ENCODE data around the gene TMEM72.

Gene TMEM72

GRCh38 chr10:44939691-44940401 lies 28.7 kb downstream of the TMEM72 start:
- Histone ChIP-seq H2AFZ (ENCODE audit: low read depth, low read length, severe bottlenecking) (no peak overlapping the region), H3K36me3 (ENCODE audit: low read length) (no peaks in the 10 kb centered on the region), H4K20me1 (ENCODE audit: low read depth, low read length) (no peaks in the 10 kb centered on the region), H3K27me3 (ENCODE audit: low read length) (no peaks in the 10 kb centered on the region; the same call in 1 of the 2 replicates), H3K4me3 (ENCODE audit: insufficient read depth, low read length, poor library complexity, severe bottlenecking) (no peak overlapping the region), H3K9me3 (ENCODE audit: insufficient read depth, low read length) (peaks cover 8% of the 10 kb centered on the region; the same call in 1 of the 2 replicates), H3F3A (ENCODE audit: insufficient read depth) (no peaks in the 10 kb centered on the region), H3K79me2 (ENCODE audit: insufficient read depth, low read length) (no peaks in the 10 kb centered on the region), H3K4me2 (ENCODE audit: low read depth, low read length, poor library complexity, severe bottlenecking) (no peak overlapping the region), H3K9ac (ENCODE audit: low read length) (no peak overlapping the region), H3K9me2 (replicated peaks; ENCODE audit: insufficient read depth, low read length) (no peaks in the 10 kb centered on the region), H3K27ac (ENCODE audit: low read depth, low read length) (no peak overlapping the region)
- TF ChIP-seq, protein P1, sequence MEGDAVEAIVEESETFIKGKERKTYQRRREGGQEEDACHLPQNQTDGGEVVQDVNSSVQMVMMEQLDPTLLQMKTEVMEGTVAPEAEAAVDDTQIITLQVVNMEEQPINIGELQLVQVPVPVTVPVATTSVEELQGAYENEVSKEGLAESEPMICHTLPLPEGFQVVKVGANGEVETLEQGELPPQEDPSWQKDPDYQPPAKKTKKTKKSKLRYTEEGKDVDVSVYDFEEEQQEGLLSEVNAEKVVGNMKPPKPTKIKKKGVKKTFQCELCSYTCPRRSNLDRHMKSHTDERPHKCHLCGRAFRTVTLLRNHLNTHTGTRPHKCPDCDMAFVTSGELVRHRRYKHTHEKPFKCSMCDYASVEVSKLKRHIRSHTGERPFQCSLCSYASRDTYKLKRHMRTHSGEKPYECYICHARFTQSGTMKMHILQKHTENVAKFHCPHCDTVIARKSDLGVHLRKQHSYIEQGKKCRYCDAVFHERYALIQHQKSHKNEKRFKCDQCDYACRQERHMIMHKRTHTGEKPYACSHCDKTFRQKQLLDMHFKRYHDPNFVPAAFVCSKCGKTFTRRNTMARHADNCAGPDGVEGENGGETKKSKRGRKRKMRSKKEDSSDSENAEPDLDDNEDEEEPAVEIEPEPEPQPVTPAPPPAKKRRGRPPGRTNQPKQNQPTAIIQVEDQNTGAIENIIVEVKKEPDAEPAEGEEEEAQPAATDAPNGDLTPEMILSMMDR (IDR thresholded peaks at IDR 0.05; ENCODE audit: insufficient read depth, low read length, poor library complexity, severe bottlenecking): no peak
- no peak for TF ChIP-seq EZH2phosphoT487 (conservative IDR thresholded peaks at IDR 0.05; ENCODE audit: low read length)

DNA sequence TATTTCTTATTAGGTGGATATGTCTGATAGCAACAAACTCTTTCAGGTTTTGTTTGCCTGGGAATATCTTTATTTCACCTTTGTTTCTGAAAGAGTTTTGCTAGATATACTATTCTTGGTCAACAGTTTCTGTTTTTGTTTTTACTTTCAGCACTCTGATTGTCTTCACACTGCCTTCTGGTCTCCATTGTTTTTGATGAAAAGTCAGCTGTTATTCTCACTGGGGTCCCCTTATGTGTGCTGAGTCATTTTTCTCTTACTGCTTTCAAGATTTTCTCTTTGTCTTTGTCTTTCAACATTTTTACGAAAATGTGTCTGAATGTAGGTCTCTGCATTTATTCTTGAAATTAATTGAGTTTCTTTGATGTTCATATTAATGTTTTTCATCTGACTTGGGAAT lies 33.2 kb downstream of the TMEM72 start:
- TF ChIP-seq, protein P1 (IDR thresholded peaks at IDR 0.05; ENCODE audit: insufficient read depth, low read length, poor library complexity, severe bottlenecking): no peak
- no peak for TF ChIP-seq EZH2phosphoT487 (conservative IDR thresholded peaks at IDR 0.05; ENCODE audit: low read length)
- Histone ChIP-seq H4K20me1 (ENCODE audit: low read depth, low read length) (no peaks in the 10 kb centered on the region), H3K79me2 (ENCODE audit: insufficient read depth, low read length) (no peaks in the 10 kb centered on the region), H3K4me3 (ENCODE audit: insufficient read depth, low read length, poor library complexity, severe bottlenecking) (no peak overlapping the region), H3K9ac (ENCODE audit: low read length) (no peak overlapping the region), H3K36me3 (ENCODE audit: low read length) (no peaks in the 10 kb centered on the region), H3K9me3 (ENCODE audit: insufficient read depth, low read length) (peaks cover 8% of the 10 kb centered on the region; the same call in 1 of the 2 replicates), H3F3A (ENCODE audit: insufficient read depth) (no peaks in the 10 kb centered on the region), H2AFZ (ENCODE audit: low read depth, low read length, severe bottlenecking) (no peak overlapping the region), H3K9me2 (replicated peaks; ENCODE audit: insufficient read depth, low read length) (no peaks in the 10 kb centered on the region), H3K27ac (ENCODE audit: low read depth, low read length) (no peak overlapping the region), H3K4me2 (ENCODE audit: low read depth, low read length, poor library complexity, severe bottlenecking) (no peak overlapping the region), H3K27me3 (ENCODE audit: low read length) (no peaks in the 10 kb centered on the region; the same call in 1 of the 2 replicates)

- Histone ChIP-seq H2AFZ (ENCODE audit: low read depth, low read length, severe bottlenecking) (no peak overlapping the region), H3F3A (ENCODE audit: insufficient read depth) (no peaks in the 10 kb centered on the region), H3K9ac (ENCODE audit: low read length) (no peak overlapping the region), H3K27ac (ENCODE audit: low read depth, low read length) (no peak overlapping the region), H3K4me3 (ENCODE audit: insufficient read depth, low read length, poor library complexity, severe bottlenecking) (no peak overlapping the region), H3K4me2 (ENCODE audit: low read depth, low read length, poor library complexity, severe bottlenecking) (no peak overlapping the region), H3K27me3 (ENCODE audit: low read length) (no peaks in the 10 kb centered on the region; the same call in 1 of the 2 replicates), H3K9me2 (replicated peaks; ENCODE audit: insufficient read depth, low read length) (no peaks in the 10 kb centered on the region), H4K20me1 (ENCODE audit: low read depth, low read length) (no peaks in the 10 kb centered on the region), H3K36me3 (ENCODE audit: low read length) (no peaks in the 10 kb centered on the region), H3K9me3 (ENCODE audit: insufficient read depth, low read length) (peaks cover 8% of the 10 kb centered on the region; the same call in 1 of the 2 replicates), H3K79me2 (ENCODE audit: insufficient read depth, low read length) (no peaks in the 10 kb centered on the region)
- TF ChIP-seq, protein P1 (IDR thresholded peaks at IDR 0.05; ENCODE audit: insufficient read depth, low read length, poor library complexity, severe bottlenecking): no peak
- TF ChIP-seq EZH2phosphoT487 (conservative IDR thresholded peaks at IDR 0.05; ENCODE audit: low read length): no peak
These were observed 35.1 kb downstream of the TMEM72 start for GRCh38 chr10:44946205-44946604.

All from SU-DHL-6 (cell line).